Parathyroid adenoma (tissue), 2 donors: Measurements from ENCODE around the gene GNA14.

Experiments
- H2AFZ ChIP-seq: fragments of 300-600 bp; sonication (generic); one replicate; pipeline ENCODE4 v1.7.0; 2017; ENCODE audit warnings: antibody characterized with exemption, mild to moderate bottlenecking
- H3K27ac ChIP-seq: fragments of 300-600 bp; sonication (generic); one replicate; pipeline ENCODE4 v1.7.0; 2017
- H3K27me3 ChIP-seq: fragments of 300-600 bp; sonication (generic); one replicate; pipeline ENCODE4 v1.7.0; 2017; ENCODE audit warnings: low read length; ENCODE audit not compliant: control insufficient read depth, insufficient read depth
- H3K36me3 ChIP-seq: fragments of 300-600 bp; sonication (generic); one replicate; pipeline ENCODE4 v1.7.0; 2017; ENCODE audit warnings: low read length; ENCODE audit not compliant: control insufficient read depth, insufficient read depth
- H3K4me1 ChIP-seq: fragments of 300-600 bp; sonication (generic); one replicate; pipeline ENCODE4 v1.7.0; 2017; ENCODE audit warnings: control low read depth
- H3K4me2 ChIP-seq: fragments of 300-600 bp; sonication (generic); one replicate; pipeline ENCODE4 v1.7.0; 2017; ENCODE audit warnings: low read length
- H3K4me3 ChIP-seq: fragments of 300-600 bp; sonication (generic); one replicate; pipeline ENCODE4 v1.7.0; 2017; ENCODE audit warnings: low read depth, low read length
- H3K79me2 ChIP-seq: fragments of 300-600 bp; sonication (generic); one replicate; pipeline ENCODE4 v1.7.0; 2017; ENCODE audit warnings: control low read depth
- H3K9ac ChIP-seq: fragments of 300-600 bp; sonication (generic); one replicate; pipeline ENCODE4 v1.7.0; 2017; ENCODE audit warnings: mild to moderate bottlenecking
- H3K9me3 ChIP-seq: fragments of 300-600 bp; sonication (generic); one replicate; pipeline ENCODE4 v1.7.0; 2017; ENCODE audit warnings: low read length; ENCODE audit not compliant: control insufficient read depth
- CTCF ChIP-seq: fragments of 300-600 bp; sonication (generic); IDR thresholded peaks from one replicate; pipeline ENCODE4 v1.7.0; 2017; ENCODE audit warnings: antibody characterized with exemption, mild to moderate bottlenecking
- donor health status: primary hyperparathyroidism.

The GNA14 gene

GRCh38 chr9:77556396-77556795, 91.7 kb downstream of the GNA14 start:
- Histone ChIP-seq H3K4me3 (no peak overlapping the region), H3K27ac (no peak overlapping the region), H2AFZ (no peak overlapping the region), H3K4me1 (no peaks in the 10 kb centered on the region), H3K27me3 (no peaks in the 10 kb centered on the region), H3K9ac (no peak overlapping the region), H3K36me3 (no peaks in the 10 kb centered on the region), H3K4me2 (no peak overlapping the region), H3K79me2 (no peaks in the 10 kb centered on the region), H3K9me3 (no peaks in the 10 kb centered on the region)
- no peak for TF ChIP-seq CTCF

- no peak overlapping the region for H3K4me2 ChIP-seq
- H3K27ac ChIP-seq, result no peak overlapping the region
Observed at GRCh38 chr9:77554586-77555105, 93.5 kb downstream of the GNA14 start.

GRCh38 chr9:77547106-77547730, 100.9 kb downstream of the GNA14 start:
- no peaks in the 10 kb centered on the region for H3K9me3 ChIP-seq
- H3K36me3 ChIP-seq, result no peaks in the 10 kb centered on the region
- TF ChIP-seq CTCF, result no peak
- H3K4me3 ChIP-seq, result no peak overlapping the region
- H2AFZ ChIP-seq, result no peak overlapping the region
- no peak overlapping the region for H3K4me2 ChIP-seq
- H3K27ac ChIP-seq, result no peak overlapping the region
- H3K79me2 ChIP-seq, result no peaks in the 10 kb centered on the region
- no peaks in the 10 kb centered on the region for H3K27me3 ChIP-seq
- H3K4me1 ChIP-seq, result no peaks in the 10 kb centered on the region
- H3K9ac ChIP-seq, result no peak overlapping the region

More at GRCh38 chr9:77554586-77555105, 93.5 kb downstream of the GNA14 start:
- Histone ChIP-seq H3K27me3 (no peaks in the 10 kb centered on the region), H3K9ac (no peak overlapping the region), H3K79me2 (no peaks in the 10 kb centered on the region), H3K4me1 (no peaks in the 10 kb centered on the region), H2AFZ (no peak overlapping the region), H3K9me3 (no peaks in the 10 kb centered on the region), H3K4me3 (no peak overlapping the region), H3K36me3 (no peaks in the 10 kb centered on the region)
- TF ChIP-seq CTCF, result no peak

GRCh38 chr9:77546376-77546950, 101.7 kb downstream of the GNA14 start:
- Histone ChIP-seq H3K9me3 (no peaks in the 10 kb centered on the region), H3K27ac (no peak overlapping the region), H3K4me1 (no peaks in the 10 kb centered on the region), H3K27me3 (no peaks in the 10 kb centered on the region), H3K4me3 (no peak overlapping the region), H3K4me2 (no peak overlapping the region), H2AFZ (no peak overlapping the region), H3K9ac (no peak overlapping the region), H3K79me2 (no peaks in the 10 kb centered on the region), H3K36me3 (no peaks in the 10 kb centered on the region)
- TF ChIP-seq CTCF, result no peak

- Histone ChIP-seq H3K27me3 (no peaks in the 10 kb centered on the region), H2AFZ (no peak overlapping the region), H3K79me2 (no peaks in the 10 kb centered on the region), H3K27ac (no peak overlapping the region), H3K9me3 (no peaks in the 10 kb centered on the region), H3K36me3 (no peaks in the 10 kb centered on the region), H3K4me1 (no peaks in the 10 kb centered on the region), H3K4me2 (no peak overlapping the region), H3K4me3 (no peak overlapping the region), H3K9ac (no peak overlapping the region)
- TF ChIP-seq CTCF, result no peak
Observed at GRCh38 chr9:77544546-77544945, 103.6 kb downstream of the GNA14 start.
